Neutrophil (primary cell): ENCODE measurements around the gene STON2.

Source experiments
- H3K27ac ChIP-seq: fragments of 200-600 bp; sonication (generic); 2 replicates; pipeline ENCODE4 v1.5.1; 2016; ENCODE audit warnings: mild to moderate bottlenecking, moderate library complexity
- H3K27me3 ChIP-seq: fragments of 200-600 bp; sonication (generic); 2 replicates; pipeline ENCODE4 v1.6.0; 2016; ENCODE audit warnings: mild to moderate bottlenecking
- H3K36me3 ChIP-seq: fragments of 200-600 bp; sonication (generic); 2 replicates; pipeline ENCODE4 v1.5.1; 2017
- H3K4me1 ChIP-seq, 2 experiments: fragments of 200-600 bp in 1 of 2; sonication (generic) in 1 of 2; 1 replicate in 1 of 2; 2 replicates in 1 of 2; pipeline versions ENCODE4 v1.5.1 to v1.6.1; 2013 to 2016; ENCODE audit warnings: low read depth in 1 of 2, low read length in 1 of 2, mild to moderate bottlenecking in 1 of 2, moderate library complexity in 1 of 2; ENCODE audit not compliant: control insufficient read depth in 1 of 2, insufficient read depth in 1 of 2
- H3K4me3 ChIP-seq, 2 experiments: fragments of 200-600 bp in 1 of 2; sonication (generic) in 1 of 2; 1 replicate in 1 of 2; 2 replicates in 1 of 2; pipeline ENCODE4 v1.5.1; 2013 to 2016; ENCODE audit warnings: low read depth in 1 of 2, low read length in 1 of 2, mild to moderate bottlenecking in 1 of 2, moderate library complexity in 1 of 2
- H3K9me3 ChIP-seq: fragments of 200-600 bp; sonication (generic); 2 replicates; pipeline ENCODE4 v1.5.1; 2016
- TF ChIP-seq, protein P1 (sequence below): fragments of 200-600 bp; sonication (generic); IDR thresholded peaks from 2 replicates; pipeline ENCODE4 v1.5.1; 2016; ENCODE audit warnings: antibody characterized with exemption

The STON2 gene

DNA sequence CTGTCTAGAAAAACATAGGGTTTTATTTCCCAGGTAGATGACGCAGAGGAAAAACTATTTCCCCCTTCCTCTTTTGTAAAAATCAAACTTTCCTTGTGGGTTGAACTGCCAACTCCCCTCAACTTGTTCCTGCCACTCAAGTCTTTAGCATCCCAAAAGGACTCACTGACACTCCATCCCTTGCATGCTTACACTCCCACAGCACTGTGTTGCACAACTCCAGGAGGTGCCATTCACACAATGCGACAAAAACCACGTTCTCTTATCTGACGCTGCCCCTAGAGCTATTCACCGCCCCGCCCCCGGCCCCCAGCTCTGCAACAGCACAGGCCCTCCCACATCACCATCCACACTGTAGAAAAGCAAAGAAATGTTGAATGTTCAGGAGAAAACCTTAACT, 16.9 kb upstream of the STON2 start:
- TF ChIP-seq, protein P1, sequence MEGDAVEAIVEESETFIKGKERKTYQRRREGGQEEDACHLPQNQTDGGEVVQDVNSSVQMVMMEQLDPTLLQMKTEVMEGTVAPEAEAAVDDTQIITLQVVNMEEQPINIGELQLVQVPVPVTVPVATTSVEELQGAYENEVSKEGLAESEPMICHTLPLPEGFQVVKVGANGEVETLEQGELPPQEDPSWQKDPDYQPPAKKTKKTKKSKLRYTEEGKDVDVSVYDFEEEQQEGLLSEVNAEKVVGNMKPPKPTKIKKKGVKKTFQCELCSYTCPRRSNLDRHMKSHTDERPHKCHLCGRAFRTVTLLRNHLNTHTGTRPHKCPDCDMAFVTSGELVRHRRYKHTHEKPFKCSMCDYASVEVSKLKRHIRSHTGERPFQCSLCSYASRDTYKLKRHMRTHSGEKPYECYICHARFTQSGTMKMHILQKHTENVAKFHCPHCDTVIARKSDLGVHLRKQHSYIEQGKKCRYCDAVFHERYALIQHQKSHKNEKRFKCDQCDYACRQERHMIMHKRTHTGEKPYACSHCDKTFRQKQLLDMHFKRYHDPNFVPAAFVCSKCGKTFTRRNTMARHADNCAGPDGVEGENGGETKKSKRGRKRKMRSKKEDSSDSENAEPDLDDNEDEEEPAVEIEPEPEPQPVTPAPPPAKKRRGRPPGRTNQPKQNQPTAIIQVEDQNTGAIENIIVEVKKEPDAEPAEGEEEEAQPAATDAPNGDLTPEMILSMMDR: no peak
- Histone ChIP-seq H3K9me3 (no peaks in the 10 kb centered on the region), H3K4me3 (no peak overlapping the region), H3K4me1 (peaks cover 14 to 15% of the 10 kb centered on the region in 2 experiments), H3K36me3 (no peaks in the 10 kb centered on the region), H3K27ac (peak overlapping the region; percentile 73), H3K27me3 (no peaks in the 10 kb centered on the region)

DNA sequence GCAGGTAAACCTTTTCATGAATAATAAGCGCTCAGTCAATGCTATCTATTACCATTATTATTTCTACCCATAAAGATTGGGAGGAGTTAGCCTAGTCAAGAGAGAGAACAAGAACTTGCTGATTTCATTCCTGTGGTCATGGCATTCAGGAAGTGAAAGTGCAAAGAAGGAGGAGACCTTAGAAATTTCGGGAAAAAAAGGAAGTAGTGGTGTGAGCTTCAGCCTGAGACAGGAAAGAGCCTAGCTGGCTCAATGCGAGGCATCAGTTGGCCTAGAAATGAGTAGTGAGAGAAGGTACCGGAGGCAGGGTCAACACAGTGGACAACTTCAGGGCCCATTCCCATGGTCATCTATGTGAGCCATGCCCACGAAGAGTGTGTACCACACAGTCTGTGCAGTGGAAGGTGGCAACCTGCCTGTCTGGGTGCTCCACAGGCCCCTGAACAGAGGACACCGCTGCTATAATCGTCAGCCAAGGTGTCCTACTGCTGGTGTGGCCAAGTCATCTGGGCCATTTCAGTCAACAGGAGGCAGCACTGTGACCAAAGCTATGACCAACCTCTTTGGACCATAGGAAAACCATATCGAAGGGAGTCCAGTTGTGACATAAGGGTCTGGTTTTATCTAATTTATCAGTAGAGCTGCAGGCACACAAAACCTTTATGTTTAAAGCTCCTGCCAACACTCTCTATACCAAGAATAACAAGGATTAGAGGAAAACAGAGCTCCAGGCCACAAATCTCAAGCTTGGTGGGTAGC, 16.2 kb upstream of the STON2 start:
- H3K27me3 ChIP-seq: no peaks in the 10 kb centered on the region
- peak overlapping the region in 1 of 2 experiments; percentile 15 for H3K4me3 ChIP-seq
- TF ChIP-seq, protein P1: no peak
- no peaks in the 10 kb centered on the region for H3K9me3 ChIP-seq
- H3K27ac ChIP-seq: peak overlapping the region; percentile 73
- H3K4me1 ChIP-seq: peaks cover 14 to 15% of the 10 kb centered on the region in 2 experiments
- no peaks in the 10 kb centered on the region for H3K36me3 ChIP-seq

DNA sequence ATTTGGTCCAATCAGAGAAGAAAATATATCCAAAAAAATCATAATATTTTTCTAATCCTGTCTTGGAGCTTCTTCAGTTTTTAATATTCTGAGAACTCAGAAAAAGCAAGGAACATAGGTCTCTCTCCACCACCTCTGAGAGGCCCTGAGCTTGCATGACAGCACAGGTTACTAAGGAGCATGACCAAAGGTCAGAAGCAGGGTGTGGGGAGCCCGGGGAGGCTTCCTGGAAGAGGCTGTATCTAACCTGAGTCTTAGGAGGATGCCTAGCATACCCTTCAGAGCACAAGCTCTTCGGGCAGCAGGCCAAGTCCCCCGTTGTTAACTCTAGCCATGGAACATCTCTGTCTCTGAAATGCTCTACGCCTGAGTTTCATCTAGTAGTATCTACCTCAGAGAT, 15.7 kb upstream of the STON2 start:
- Histone ChIP-seq H3K4me3 (peak overlapping the region in 1 of 2 experiments; percentile 15), H3K36me3 (no peaks in the 10 kb centered on the region), H3K4me1 (peaks cover 14 to 15% of the 10 kb centered on the region in 2 experiments), H3K9me3 (no peaks in the 10 kb centered on the region), H3K27ac (peak overlapping the region; percentile 73), H3K27me3 (no peaks in the 10 kb centered on the region)
- TF ChIP-seq, protein P1: no peak

DNA sequence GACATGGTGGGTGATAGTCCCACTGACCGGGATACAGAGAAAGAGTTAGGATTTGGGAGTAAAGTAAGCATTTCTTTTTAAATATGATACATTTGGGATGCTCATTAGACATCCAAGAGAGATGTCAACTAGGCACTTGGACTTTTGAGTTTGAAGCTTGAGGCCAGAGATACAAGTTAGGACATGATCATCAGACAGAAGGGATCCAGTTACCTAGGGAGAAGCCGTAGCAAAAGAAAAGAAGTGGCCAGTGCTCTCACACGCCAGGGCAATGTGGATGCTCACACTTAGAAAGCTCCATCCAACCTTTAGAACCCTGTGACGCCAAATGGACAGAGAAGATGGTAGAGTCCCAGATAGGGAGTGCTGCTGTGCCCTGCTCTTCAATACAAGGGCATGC, 14.0 kb upstream of the STON2 start:
- H3K4me1 ChIP-seq: peaks cover 14 to 15% of the 10 kb centered on the region in 2 experiments

DNA sequence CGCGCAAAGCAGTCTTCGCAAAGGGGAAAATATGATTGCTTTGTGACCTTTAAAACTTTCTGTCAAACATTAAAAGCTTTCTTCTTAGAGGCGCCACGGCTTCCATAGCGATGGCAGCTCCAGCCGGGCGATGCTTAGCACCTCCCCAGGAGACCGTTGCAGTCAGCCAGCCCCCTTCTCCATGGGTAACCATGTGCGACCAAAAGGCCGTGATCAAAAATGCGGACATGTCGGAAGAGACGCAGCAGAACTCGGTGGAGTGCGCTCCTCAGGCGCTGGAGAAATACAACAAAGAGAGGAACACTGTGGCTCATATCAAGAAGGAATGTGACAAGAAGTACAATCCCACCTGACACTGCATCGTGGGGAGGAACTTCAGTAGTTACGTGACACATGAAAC, 12.7 kb upstream of the STON2 start:
- Histone ChIP-seq H3K9me3 (no peaks in the 10 kb centered on the region), H3K27ac (no peak overlapping the region), H3K27me3 (no peaks in the 10 kb centered on the region), H3K4me3 (no peak overlapping the region), H3K36me3 (no peaks in the 10 kb centered on the region), H3K4me1 (peaks cover 14 to 15% of the 10 kb centered on the region in 2 experiments)
- TF ChIP-seq, protein P1: no peak

More for the DNA sequence above, 14.0 kb upstream of the STON2 start:
- H3K9me3 ChIP-seq: no peaks in the 10 kb centered on the region
- H3K36me3 ChIP-seq: no peaks in the 10 kb centered on the region
- TF ChIP-seq, protein P1: no peak
- H3K4me3 ChIP-seq: no peak overlapping the region
- H3K27me3 ChIP-seq: no peaks in the 10 kb centered on the region
- no peak overlapping the region for H3K27ac ChIP-seq
